GM23338 (cell line): ENCODE results near the gene NOXA1. TPM values are rescaled to one million over a fixed set of nuclear protein-coding genes. Genes with fewer than 3 reads are reported as not detected.

Experiments used
- ATAC-seq: fragments of 200-7000 bp; cut with Tn5 transposase; 3 replicates; pipeline ENCODE4 v1.9.1; 2020
- DNase-seq: peaks from one replicate; pipeline ENCODE4 v3.0.0-alpha.2; 2015; ENCODE audit warnings: low spot score
- H2AFZ ChIP-seq: fragments of 200-600 bp; sonication (generic); 2 replicates; pipeline ENCODE4 v1.8.0; 2016; ENCODE audit warnings: antibody characterized with exemption, mild to moderate bottlenecking, moderate library complexity
- H3F3A ChIP-seq: fragments of 200-600 bp; sonication (generic); replicated peaks from 2 replicates; pipeline ENCODE4 v1.8.0; 2017; ENCODE audit warnings: antibody characterized with exemption, mixed run types, low read depth
- H3K27ac ChIP-seq: fragments of 200-600 bp; sonication (generic); 2 replicates; pipeline ENCODE4 v1.6.1; 2016; ENCODE audit warnings: low read depth
- H3K27me3 ChIP-seq: fragments of 200-600 bp; sonication (generic); 2 replicates; pipeline ENCODE4 v1.8.0; 2016; ENCODE audit warnings: mild to moderate bottlenecking, mixed run types, moderate library complexity; ENCODE audit not compliant: insufficient read depth
- H3K36me3 ChIP-seq: fragments of 200-600 bp; sonication (generic); 2 replicates; pipeline ENCODE4 v1.8.0; 2016; ENCODE audit warnings: mild to moderate bottlenecking; ENCODE audit not compliant: insufficient read depth
- H3K4me1 ChIP-seq: fragments of 200-600 bp; sonication (generic); 2 replicates; pipeline ENCODE4 v1.8.0; 2016; ENCODE audit warnings: mild to moderate bottlenecking, moderate library complexity; ENCODE audit not compliant: insufficient read depth
- H3K4me2 ChIP-seq: fragments of 200-600 bp; sonication (generic); 2 replicates; pipeline ENCODE4 v1.7.1; 2017; ENCODE audit warnings: mixed run types
- H3K4me3 ChIP-seq: fragments of 200-600 bp; sonication (generic); 2 replicates; pipeline ENCODE4 v1.6.1; 2016; ENCODE audit warnings: mixed run types
- H3K79me2 ChIP-seq: fragments of 200-600 bp; sonication (generic); replicated peaks from 2 replicates; pipeline ENCODE4 v1.8.0; 2017; ENCODE audit warnings: mild to moderate bottlenecking; ENCODE audit not compliant: insufficient read depth
- H3K9me2 ChIP-seq: fragments of 200-600 bp; sonication (generic); 2 replicates; pipeline ENCODE4 v1.8.0; 2017; ENCODE audit not compliant: insufficient read depth
- H4K20me1 ChIP-seq: fragments of 200-600 bp; sonication (generic); replicated peaks from 2 replicates; pipeline ENCODE4 v1.8.0; 2017; ENCODE audit warnings: mild to moderate bottlenecking; ENCODE audit not compliant: insufficient read depth
- H3K27ac Mint-ChIP-seq: 2 replicates; pipeline ENCODE4 v1.8.0; 2020; ENCODE audit warnings: inconsistent platforms, mild to moderate bottlenecking, moderate library complexity, mixed read lengths
- H3K27me3 Mint-ChIP-seq: 3 replicates; pipeline ENCODE4 v1.8.0; 2022; ENCODE audit warnings: low read depth, mild to moderate bottlenecking, moderate library complexity, mixed read lengths, inconsistent platforms; ENCODE audit not compliant: insufficient read depth, poor library complexity
- H3K36me3 Mint-ChIP-seq: 3 replicates; pipeline ENCODE4 v1.8.0; 2021; ENCODE audit warnings: low read depth, mild to moderate bottlenecking, inconsistent platforms, moderate library complexity, mixed read lengths
- H3K4me1 Mint-ChIP-seq: 3 replicates; pipeline ENCODE4 v1.8.0; 2020; ENCODE audit warnings: mild to moderate bottlenecking, inconsistent platforms, mixed read lengths
- H3K4me3 Mint-ChIP-seq: 3 replicates; pipeline ENCODE4 v1.8.0; 2021; ENCODE audit warnings: moderate library complexity, mild to moderate bottlenecking, inconsistent platforms, mixed read lengths
- H3K9me3 Mint-ChIP-seq: 3 replicates; pipeline ENCODE4 v1.8.0; 2020; ENCODE audit warnings: moderate library complexity, mild to moderate bottlenecking, inconsistent platforms, mixed read lengths
- CREB1 ChIP-seq: fragments of 250-450 bp; sonication (Bioruptor Pico); IDR thresholded peaks from 2 replicates; pipeline ENCODE4 v1.5.0; 2020; ENCODE audit warnings: low read depth, mild to moderate bottlenecking, moderate library complexity
- CTCF ChIP-seq, 2 experiments: fragments of 200-600 bp in 1 of 2; sonication (generic) in 1 of 2; conservative IDR thresholded peaks; 2 replicates each; pipeline versions ENCODE4 v1.5.1 to v1.6.1; 2016 to 2017; ENCODE audit warnings: antibody characterized with exemption in 2 of 2, low read depth in 2 of 2, mild to moderate bottlenecking in 2 of 2, moderate library complexity in 1 of 2
- EZH2 ChIP-seq: fragments of 200-600 bp; sonication (generic); IDR thresholded peaks from one replicate; pipeline ENCODE4 v1.8.0; 2017; ENCODE audit warnings: antibody characterized with exemption, mild to moderate bottlenecking, low read depth; ENCODE audit not compliant: unreplicated experiment
- EZH2phosphoT487 ChIP-seq: fragments of 200-600 bp; sonication (generic); IDR thresholded peaks from one replicate; pipeline ENCODE4 v1.8.1; 2018; ENCODE audit warnings: antibody characterized with exemption; ENCODE audit not compliant: unreplicated experiment
- JUNB ChIP-seq: IDR thresholded peaks from one replicate; pipeline ENCODE4 v1.6.1; 2016; ENCODE audit warnings: antibody characterized with exemption; ENCODE audit not compliant: unreplicated experiment
- NANOG ChIP-seq: IDR thresholded peaks from 2 replicates; pipeline ENCODE4 v1.6.1; 2016; ENCODE audit warnings: antibody characterized with exemption, borderline replicate concordance
- POLR2AphosphoS5 ChIP-seq: IDR thresholded peaks from 2 replicates; pipeline ENCODE4 v1.6.1; 2016; ENCODE audit warnings: antibody characterized with exemption, low read depth
- REST ChIP-seq: IDR thresholded peaks from one replicate; pipeline ENCODE4 v1.6.1; 2018; ENCODE audit warnings: antibody characterized with exemption; ENCODE audit not compliant: unreplicated experiment
- STAT1 ChIP-seq: IDR thresholded peaks from one replicate; pipeline ENCODE4 v1.6.1; 2016; ENCODE audit warnings: antibody characterized with exemption; ENCODE audit not compliant: unreplicated experiment
- ZNF114 ChIP-seq: fragments of 250-450 bp; sonication (Bioruptor Pico); IDR thresholded peaks from 2 replicates; pipeline ENCODE4 v1.5.0; 2020; ENCODE audit warnings: mild to moderate bottlenecking, moderate library complexity
- ZNF331 ChIP-seq: fragments of 250-450 bp; sonication (Bioruptor Pico); IDR thresholded peaks from 2 replicates; pipeline ENCODE4 v1.5.0; 2020; ENCODE audit warnings: low read depth, mild to moderate bottlenecking, moderate library complexity
- polyA plus RNA-seq: library from polyadenylated mRNA; unstranded; fragments of >200 nt; fragmentation: Nextera tagmentation; extraction: Ambion mirVana; gene quantifications from 2 replicates; pipeline ENCODE4 v1.2.1, GENCODE V29; 2016
- total RNA-seq: library from RNA; depleted of rRNA; stranded (reverse); fragments of >200 nt; shearing (Covaris generic); gene quantifications from 2 replicates; pipeline ENCODE4 v1.2.3, GENCODE V29; 2014
- TF ChIP-seq, protein P1 (sequence below): IDR thresholded peaks from 2 replicates; pipeline ENCODE4 v1.6.1; 2016; ENCODE audit warnings: antibody characterized with exemption
- TF ChIP-seq, protein P2 (sequence below): fragments of 250-450 bp; sonication (Bioruptor Pico); IDR thresholded peaks from 2 replicates; pipeline ENCODE4 v1.5.0; 2020; ENCODE audit warnings: mild to moderate bottlenecking, moderate library complexity

Gene NOXA1
- total and polyA plus RNA-seq, 2 experiments from 2014 or later, result 0.59 to 0.68 TPM

- H3K9me2 ChIP-seq, result no peaks in the 10 kb centered on the region
- no peak overlapping the region for H3K27ac ChIP-seq
- H3K27me3 ChIP-seq, result no peaks in the 10 kb centered on the region
- H3K79me2 ChIP-seq, result no peaks in the 10 kb centered on the region
- H3K36me3 Mint-ChIP-seq, result no peaks in the 10 kb centered on the region
- no peaks in the 10 kb centered on the region for H3K4me1 ChIP-seq
- DNase-seq, result peak; percentile 60
- no peak overlapping the region for H3K4me3 Mint-ChIP-seq
- TF ChIP-seq, protein P1, sequence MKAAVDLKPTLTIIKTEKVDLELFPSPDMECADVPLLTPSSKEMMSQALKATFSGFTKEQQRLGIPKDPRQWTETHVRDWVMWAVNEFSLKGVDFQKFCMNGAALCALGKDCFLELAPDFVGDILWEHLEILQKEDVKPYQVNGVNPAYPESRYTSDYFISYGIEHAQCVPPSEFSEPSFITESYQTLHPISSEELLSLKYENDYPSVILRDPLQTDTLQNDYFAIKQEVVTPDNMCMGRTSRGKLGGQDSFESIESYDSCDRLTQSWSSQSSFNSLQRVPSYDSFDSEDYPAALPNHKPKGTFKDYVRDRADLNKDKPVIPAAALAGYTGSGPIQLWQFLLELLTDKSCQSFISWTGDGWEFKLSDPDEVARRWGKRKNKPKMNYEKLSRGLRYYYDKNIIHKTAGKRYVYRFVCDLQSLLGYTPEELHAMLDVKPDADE, result no peak
- TF ChIP-seq CTCF (conservative IDR thresholded peaks at IDR 0.05; ENCODE audit: low read depth in 2 of 2) (no peak), STAT1 (no peak), NANOG (no peak), ZNF331 (no peak), ZNF114 (CRISPR knock-in tag) (no peak), POLR2AphosphoS5 (no peak), CREB1 (no peak), JUNB (no peak), EZH2phosphoT487 (no peak), REST (no peak), EZH2 (no peak)
- TF ChIP-seq, protein P2, sequence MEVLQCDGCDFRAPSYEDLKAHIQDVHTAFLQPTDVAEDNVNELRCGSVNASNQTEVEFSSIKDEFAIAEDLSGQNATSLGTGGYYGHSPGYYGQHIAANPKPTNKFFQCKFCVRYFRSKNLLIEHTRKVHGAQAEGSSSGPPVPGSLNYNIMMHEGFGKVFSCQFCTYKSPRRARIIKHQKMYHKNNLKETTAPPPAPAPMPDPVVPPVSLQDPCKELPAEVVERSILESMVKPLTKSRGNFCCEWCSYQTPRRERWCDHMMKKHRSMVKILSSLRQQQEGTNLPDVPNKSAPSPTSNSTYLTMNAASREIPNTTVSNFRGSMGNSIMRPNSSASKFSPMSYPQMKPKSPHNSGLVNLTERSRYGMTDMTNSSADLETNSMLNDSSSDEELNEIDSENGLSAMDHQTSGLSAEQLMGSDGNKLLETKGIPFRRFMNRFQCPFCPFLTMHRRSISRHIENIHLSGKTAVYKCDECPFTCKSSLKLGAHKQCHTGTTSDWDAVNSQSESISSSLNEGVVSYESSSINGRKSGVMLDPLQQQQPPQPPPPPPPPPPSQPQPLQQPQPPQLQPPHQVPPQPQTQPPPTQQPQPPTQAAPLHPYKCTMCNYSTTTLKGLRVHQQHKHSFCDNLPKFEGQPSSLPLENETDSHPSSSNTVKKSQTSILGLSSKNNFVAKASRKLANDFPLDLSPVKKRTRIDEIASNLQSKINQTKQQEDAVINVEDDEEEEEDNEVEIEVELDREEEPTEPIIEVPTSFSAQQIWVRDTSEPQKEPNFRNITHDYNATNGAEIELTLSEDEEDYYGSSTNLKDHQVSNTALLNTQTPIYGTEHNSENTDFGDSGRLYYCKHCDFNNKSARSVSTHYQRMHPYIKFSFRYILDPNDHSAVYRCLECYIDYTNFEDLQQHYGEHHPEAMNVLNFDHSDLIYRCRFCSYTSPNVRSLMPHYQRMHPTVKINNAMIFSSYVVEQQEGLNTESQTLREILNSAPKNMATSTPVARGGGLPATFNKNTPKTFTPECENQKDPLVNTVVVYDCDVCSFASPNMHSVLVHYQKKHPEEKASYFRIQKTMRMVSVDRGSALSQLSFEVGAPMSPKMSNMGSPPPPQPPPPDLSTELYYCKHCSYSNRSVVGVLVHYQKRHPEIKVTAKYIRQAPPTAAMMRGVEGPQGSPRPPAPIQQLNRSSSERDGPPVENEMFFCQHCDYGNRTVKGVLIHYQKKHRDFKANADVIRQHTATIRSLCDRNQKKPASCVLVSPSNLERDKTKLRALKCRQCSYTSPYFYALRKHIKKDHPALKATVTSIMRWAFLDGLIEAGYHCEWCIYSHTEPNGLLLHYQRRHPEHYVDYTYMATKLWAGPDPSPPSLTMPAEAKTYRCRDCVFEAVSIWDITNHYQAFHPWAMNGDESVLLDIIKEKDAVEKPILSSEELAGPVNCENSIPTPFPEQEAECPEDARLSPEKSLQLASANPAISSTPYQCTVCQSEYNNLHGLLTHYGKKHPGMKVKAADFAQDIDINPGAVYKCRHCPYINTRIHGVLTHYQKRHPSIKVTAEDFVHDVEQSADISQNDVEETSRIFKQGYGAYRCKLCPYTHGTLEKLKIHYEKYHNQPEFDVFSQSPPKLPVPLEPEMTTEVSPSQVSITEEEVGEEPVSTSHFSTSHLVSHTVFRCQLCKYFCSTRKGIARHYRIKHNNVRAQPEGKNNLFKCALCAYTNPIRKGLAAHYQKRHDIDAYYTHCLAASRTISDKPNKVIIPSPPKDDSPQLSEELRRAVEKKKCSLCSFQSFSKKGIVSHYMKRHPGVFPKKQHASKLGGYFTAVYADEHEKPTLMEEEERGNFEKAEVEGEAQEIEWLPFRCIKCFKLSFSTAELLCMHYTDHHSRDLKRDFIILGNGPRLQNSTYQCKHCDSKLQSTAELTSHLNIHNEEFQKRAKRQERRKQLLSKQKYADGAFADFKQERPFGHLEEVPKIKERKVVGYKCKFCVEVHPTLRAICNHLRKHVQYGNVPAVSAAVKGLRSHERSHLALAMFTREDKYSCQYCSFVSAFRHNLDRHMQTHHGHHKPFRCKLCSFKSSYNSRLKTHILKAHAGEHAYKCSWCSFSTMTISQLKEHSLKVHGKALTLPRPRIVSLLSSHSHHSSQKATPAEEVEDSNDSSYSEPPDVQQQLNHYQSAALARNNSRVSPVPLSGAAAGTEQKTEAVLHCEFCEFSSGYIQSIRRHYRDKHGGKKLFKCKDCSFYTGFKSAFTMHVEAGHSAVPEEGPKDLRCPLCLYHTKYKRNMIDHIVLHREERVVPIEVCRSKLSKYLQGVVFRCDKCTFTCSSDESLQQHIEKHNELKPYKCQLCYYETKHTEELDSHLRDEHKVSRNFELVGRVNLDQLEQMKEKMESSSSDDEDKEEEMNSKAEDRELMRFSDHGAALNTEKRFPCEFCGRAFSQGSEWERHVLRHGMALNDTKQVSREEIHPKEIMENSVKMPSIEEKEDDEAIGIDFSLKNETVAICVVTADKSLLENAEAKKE (CRISPR knock-in tag), result no peak
- no peaks in the 10 kb centered on the region for H4K20me1 ChIP-seq
- no peak overlapping the region for H3K27ac Mint-ChIP-seq
- no peaks in the 10 kb centered on the region for H3K36me3 ChIP-seq
- no peak overlapping the region for H3K4me2 ChIP-seq
- peak; percentile 69 for ATAC-seq
- no peaks in the 10 kb centered on the region for H3F3A ChIP-seq
- no peak overlapping the region for H2AFZ ChIP-seq
- H3K4me3 ChIP-seq, result no peak overlapping the region
- H3K9me3 Mint-ChIP-seq, result no peaks in the 10 kb centered on the region
- H3K4me1 Mint-ChIP-seq, result no peaks in the 10 kb centered on the region
- no peaks in the 10 kb centered on the region for H3K27me3 Mint-ChIP-seq
Observed at GRCh38 chr9:137429974-137430722, 7.0 kb downstream of the NOXA1 start.
